ENCODE measurements around the gene EVA1C. TPM values are rescaled to one million over a fixed set of nuclear protein-coding genes. Genes with fewer than 3 reads are reported as not detected.

The EVA1C gene
- total RNA-seq, 2 experiments from 2014 or later: 3.0 to 3.5 TPM

DNA sequence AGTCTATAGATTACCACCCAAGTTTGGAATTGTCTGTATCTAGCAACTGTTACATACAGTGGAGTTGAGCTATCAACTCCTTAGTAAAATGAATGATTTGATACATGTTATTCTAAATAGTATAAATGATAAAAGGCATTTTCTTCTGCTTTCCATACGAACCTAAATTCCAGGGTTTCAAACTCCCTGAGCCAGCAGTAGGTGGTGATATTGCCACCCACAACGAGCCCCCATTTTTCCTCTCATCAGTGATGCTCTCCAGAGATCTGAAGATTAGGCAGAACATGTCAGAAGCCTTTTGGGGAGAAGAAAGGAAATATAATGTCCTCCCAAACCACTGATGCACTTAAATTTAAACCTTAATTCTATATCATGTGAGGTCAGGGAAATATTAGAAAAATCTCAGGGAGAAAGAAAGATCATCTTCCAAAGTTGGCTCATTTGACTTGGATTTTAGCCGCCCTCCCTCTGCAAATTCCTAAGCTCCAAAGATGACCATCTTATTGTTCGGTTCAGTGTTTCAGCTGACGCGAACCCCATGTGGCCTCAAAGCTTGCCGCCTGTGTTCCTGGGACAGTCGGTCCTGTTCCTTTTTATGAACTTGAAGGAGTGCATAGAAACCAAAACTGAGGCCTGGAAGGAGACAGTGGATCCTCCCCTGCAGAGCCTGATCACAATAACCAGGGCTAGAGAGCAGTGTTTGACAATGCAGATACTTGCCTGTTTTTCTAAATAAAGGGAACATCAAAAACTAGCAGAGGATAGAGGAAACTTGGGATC is 2.3 kb downstream of the EVA1C start:
- Mint-ChIP-seq H3K27me3 (ENCODE audit: low read depth) (no peaks in the 10 kb centered on the region), H3K4me1 (ENCODE audit: low read depth) (peaks cover 22% of the 10 kb centered on the region), H3K4me3 (no peak overlapping the region), H3K27ac (no peak overlapping the region), H3K9me3 (ENCODE audit: insufficient read depth) (no peaks in the 10 kb centered on the region), H3K36me3 (ENCODE audit: low read depth) (no peaks in the 10 kb centered on the region)
- ATAC-seq (no peak), DNase-seq (no peak)
- CTCF ChIA-PET: interaction anchor here (0.8 to 1.5 kb wide), 4 partner anchors 11 to 186 kb away, joined by 3 to 7 read pairs (median 4); no protein-coding TSS in a partner anchor
- POLR2A ChIA-PET: interaction anchor here (0.9 kb wide), 1 partner anchor 154 kb away, joined by 3 read pairs; no protein-coding TSS in a partner anchor

DNA sequence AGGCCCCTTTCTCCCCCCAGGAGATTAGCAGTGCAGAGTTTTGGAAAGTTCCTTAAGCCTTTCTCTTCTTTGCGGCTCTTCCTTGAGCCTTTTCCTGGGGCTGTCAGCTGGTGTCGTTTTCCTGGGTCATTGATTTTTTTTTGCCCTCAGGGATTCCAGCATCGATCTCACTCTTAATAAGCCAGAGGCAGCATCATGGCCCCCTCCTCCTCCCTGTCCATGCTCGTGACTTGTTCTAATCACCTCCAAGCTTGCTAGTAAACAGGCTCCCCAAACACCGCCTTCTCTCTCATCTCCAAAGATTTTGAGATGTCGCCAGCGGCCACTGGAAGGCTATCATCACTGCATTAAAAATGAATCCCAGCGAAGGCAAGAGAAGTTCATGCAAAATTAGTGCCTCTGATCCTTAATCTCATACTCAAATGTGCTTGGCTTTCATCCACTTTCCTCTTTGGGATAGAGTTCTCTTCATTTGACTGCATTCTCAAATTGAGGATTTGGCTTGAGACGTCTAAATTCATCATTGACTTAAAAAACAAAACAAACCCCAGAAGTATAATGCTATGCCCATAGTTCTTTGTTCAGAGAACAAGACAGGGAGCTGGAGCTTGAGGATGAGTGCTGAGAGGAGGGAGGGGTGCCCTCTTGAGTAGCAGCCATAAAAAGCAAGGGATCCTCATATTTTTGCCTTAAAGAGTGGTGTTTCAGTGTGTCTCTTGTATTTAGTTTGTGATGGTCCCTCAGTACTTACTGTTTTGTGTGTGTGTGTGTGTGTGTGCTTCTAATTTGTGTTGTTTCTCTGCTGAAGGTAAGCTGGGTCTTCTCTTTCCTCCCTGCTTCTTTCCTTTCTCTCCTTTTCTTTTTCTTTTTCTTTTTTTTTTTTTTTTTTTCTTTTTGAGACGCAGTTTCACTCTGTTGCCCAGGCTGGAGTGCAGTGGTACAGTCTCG is 3.2 kb downstream of the EVA1C start:
- H3K36me3 Mint-ChIP-seq (ENCODE audit: low read depth): no peaks in the 10 kb centered on the region

DNA sequence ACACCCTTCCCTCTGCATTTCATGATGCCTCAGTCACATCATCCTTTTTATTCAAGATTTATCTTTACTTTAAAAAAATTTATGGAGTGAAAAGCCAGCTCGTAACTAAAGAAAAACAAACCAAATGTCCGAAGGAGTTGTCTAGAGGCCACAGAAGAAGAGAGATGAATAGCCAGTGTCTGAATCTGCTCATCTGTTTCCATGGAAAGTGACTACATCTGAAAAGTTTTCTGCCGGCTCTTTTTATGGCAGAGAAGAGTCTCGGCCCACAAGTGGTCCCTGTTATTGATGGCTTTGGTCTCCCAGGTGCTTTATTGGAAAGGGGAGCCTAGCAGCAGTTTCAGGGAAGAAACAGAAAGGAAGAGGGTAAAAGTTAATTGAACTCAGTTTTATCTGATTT is 5.6 kb downstream of the EVA1C start:
- H3K36me3 Mint-ChIP-seq (ENCODE audit: low read depth): peaks cover 2% of the 10 kb centered on the region
- ATAC-seq (no peak), DNase-seq (no peak)
- H3K9me3 Mint-ChIP-seq (ENCODE audit: insufficient read depth): no peaks in the 10 kb centered on the region
- no peaks in the 10 kb centered on the region for H3K27me3 Mint-ChIP-seq (ENCODE audit: low read depth)
- POLR2A ChIA-PET: no interaction called here
- H3K27ac Mint-ChIP-seq: no peak overlapping the region
- CTCF ChIA-PET: no interaction called here
- H3K4me3 Mint-ChIP-seq: no peak overlapping the region
- H3K4me1 Mint-ChIP-seq (ENCODE audit: low read depth): peaks cover 7% of the 10 kb centered on the region

More for the DNA sequence above, 3.2 kb downstream of the EVA1C start:
- ChIA-PET CTCF (interaction anchor here (1.0 kb wide), 1 partner anchor 12 kb away, joined by 3 read pairs; no protein-coding TSS in a partner anchor), POLR2A (no interaction called here)
- no peaks in the 10 kb centered on the region for H3K9me3 Mint-ChIP-seq (ENCODE audit: insufficient read depth)
- no peak for DNase-seq
- H3K4me3 Mint-ChIP-seq: no peak overlapping the region
- peaks cover 21% of the 10 kb centered on the region for H3K4me1 Mint-ChIP-seq (ENCODE audit: low read depth)
- H3K27ac Mint-ChIP-seq: no peak overlapping the region
- no peak for ATAC-seq
- no peaks in the 10 kb centered on the region for H3K27me3 Mint-ChIP-seq (ENCODE audit: low read depth)

DNA sequence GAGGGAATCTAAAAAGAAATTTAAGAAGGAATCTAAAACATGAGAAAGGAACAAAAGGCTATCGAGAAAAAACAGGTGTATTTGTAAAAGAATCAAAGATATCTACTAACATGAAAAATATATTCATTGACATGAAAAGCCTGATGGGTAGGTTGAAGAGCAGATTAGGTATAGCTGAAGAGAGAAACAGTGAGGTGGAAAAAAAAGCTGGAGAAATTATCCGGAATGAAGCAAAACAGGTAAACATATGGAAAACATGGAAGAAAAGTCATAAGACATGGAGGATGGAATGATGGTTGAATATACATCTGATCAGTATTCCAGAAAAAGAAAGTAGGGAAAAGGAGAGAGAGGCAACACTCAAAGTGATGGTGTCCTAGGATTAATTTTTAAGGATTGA is 9.6 kb downstream of the EVA1C start:
- Mint-ChIP-seq H3K27me3 (ENCODE audit: low read depth) (no peaks in the 10 kb centered on the region), H3K4me3 (no peak overlapping the region), H3K4me1 (ENCODE audit: low read depth) (no peaks in the 10 kb centered on the region), H3K27ac (no peak overlapping the region), H3K9me3 (ENCODE audit: insufficient read depth) (no peaks in the 10 kb centered on the region), H3K36me3 (ENCODE audit: low read depth) (peaks cover 2% of the 10 kb centered on the region)
- POLR2A ChIA-PET: no interaction called here
- ATAC-seq (no peak), DNase-seq (no peak)
- CTCF ChIA-PET: interaction anchor here (0.6 kb wide), 1 partner anchor 21 kb away, joined by 4 read pairs; no protein-coding TSS in a partner anchor

DNA sequence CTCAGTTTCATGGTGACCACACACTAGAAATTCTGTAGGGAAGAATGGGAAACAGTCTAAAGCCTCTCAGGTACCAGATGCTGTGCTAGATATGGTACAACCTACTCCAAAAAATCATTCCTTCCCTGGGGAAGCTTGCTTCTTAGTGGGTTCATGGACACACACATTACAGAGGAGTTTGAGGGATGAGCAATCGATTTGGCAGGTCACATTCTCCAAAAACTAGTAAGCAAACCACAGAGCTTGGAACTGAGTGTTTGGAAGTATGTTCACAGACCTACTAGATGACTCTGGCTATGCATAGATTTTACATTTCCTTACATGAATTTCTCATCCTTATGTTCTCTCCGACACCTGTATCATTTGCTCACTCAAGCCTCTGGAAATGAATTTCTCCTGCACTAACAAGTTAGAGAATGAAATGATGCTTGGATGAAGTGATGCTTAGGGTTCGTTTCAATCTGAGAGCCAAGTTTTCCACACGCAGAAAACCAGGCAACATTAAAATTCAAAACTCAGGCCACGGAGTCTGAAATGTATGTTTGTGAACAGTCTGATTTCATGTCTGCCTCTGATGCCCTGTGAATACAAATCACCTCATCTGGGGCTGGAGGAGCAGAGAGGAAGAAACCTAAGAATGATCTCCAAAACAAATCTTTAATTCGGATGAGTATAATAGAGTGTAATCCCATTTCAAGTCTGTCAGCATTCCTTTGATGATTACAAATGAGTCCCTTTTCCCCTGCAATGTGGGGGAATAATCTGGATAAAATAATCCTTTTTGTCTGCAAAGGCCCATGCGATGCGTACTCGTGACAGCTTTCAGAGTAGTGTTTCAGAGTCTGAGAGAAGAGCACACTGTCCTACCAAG is 11.0 kb downstream of the EVA1C start:
- ATAC-seq (no peak), DNase-seq (no peak)
- Mint-ChIP-seq H3K9me3 (ENCODE audit: insufficient read depth) (no peaks in the 10 kb centered on the region), H3K27ac (no peak overlapping the region), H3K4me3 (no peak overlapping the region), H3K36me3 (ENCODE audit: low read depth) (peaks cover 2% of the 10 kb centered on the region), H3K27me3 (ENCODE audit: low read depth) (no peaks in the 10 kb centered on the region), H3K4me1 (ENCODE audit: low read depth) (no peaks in the 10 kb centered on the region)
- ChIA-PET CTCF (no interaction called here), POLR2A (no interaction called here)

DNA sequence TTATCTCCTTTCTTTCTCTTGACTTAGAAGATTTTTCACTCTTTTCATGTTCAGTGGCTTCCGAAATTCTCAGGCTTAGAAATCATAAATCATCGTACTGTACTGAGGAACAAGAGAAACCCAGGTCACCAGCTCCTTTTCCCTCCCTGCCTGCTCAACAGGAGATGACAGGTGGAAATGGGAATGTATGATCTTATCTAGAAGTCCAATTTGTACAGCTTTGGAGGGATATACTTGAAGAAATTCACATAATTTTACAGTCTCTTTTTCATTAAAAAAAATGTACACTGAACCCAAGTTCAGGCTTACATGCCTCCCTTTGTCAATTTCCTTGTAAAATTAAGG is 11.7 kb downstream of the EVA1C start:
- H3K27ac Mint-ChIP-seq: no peak overlapping the region
- H3K36me3 Mint-ChIP-seq (ENCODE audit: low read depth): peaks cover 2% of the 10 kb centered on the region
- CTCF ChIA-PET: no interaction called here
- H3K9me3 Mint-ChIP-seq (ENCODE audit: insufficient read depth): no peaks in the 10 kb centered on the region
- no peaks in the 10 kb centered on the region for H3K27me3 Mint-ChIP-seq (ENCODE audit: low read depth)
- no peak for ATAC-seq
- POLR2A ChIA-PET: no interaction called here
- H3K4me1 Mint-ChIP-seq (ENCODE audit: low read depth): no peaks in the 10 kb centered on the region
- DNase-seq: no peak
- no peak overlapping the region for H3K4me3 Mint-ChIP-seq

DNA sequence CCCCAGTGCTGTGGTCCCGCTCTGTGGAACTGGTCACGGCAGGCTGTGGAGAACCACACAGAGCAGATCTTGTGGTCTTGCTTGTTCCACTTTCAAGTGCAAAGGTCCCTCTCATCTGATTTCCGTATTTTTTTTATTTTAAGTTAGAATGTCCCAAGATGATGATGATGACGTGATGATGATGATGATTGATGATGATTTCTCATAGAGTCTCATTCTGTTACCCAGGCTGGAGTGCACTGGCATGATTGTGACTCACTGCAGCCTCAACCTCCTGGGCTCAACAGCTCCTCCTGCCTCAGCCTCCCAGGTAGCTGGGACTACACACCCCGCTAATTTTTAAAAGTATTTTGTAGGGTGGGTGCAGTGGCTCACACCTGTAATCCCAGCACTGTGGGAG is 12.2 kb downstream of the EVA1C start:
- CTCF ChIA-PET: no interaction called here
- no peak for ATAC-seq
- no peak overlapping the region for H3K27ac Mint-ChIP-seq
- POLR2A ChIA-PET: no interaction called here
- H3K36me3 Mint-ChIP-seq (ENCODE audit: low read depth): peaks cover 2% of the 10 kb centered on the region
- H3K4me3 Mint-ChIP-seq: no peak overlapping the region
- no peak for DNase-seq
- H3K4me1 Mint-ChIP-seq (ENCODE audit: low read depth): no peaks in the 10 kb centered on the region
- no peaks in the 10 kb centered on the region for H3K9me3 Mint-ChIP-seq (ENCODE audit: insufficient read depth)
- H3K27me3 Mint-ChIP-seq (ENCODE audit: low read depth): no peaks in the 10 kb centered on the region

DNA sequence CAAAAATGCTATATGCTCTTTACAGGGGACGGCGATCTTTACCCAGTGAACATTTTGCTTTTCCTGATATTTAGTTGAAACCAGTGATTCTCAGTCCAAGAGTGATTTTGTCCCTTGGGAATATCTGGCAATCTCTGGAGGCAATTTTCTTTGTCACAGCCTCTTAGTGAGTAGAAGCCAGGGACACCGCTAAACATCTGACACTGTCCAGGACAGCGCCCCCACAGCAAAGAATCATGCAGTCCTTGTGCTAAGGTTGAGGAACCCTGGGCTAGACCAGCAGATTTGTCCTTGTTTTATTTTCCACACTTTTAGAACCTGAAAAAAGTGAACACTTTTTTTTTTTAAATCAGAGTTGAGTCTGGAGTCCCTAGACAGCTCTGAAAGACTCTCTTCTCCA is 13.1 kb downstream of the EVA1C start:
- Mint-ChIP-seq H3K27ac (no peak overlapping the region), H3K36me3 (ENCODE audit: low read depth) (peaks cover 4% of the 10 kb centered on the region), H3K9me3 (ENCODE audit: insufficient read depth) (no peaks in the 10 kb centered on the region), H3K4me3 (no peak overlapping the region), H3K27me3 (ENCODE audit: low read depth) (no peaks in the 10 kb centered on the region), H3K4me1 (ENCODE audit: low read depth) (no peaks in the 10 kb centered on the region)
- DNase-seq (no peak), ATAC-seq (no peak)
- POLR2A ChIA-PET: no interaction called here
- CTCF ChIA-PET: interaction anchor here (0.9 kb wide), 1 partner anchor 13 kb away, joined by 4 read pairs; the partner anchor contains the start of gene EVA1C

DNA sequence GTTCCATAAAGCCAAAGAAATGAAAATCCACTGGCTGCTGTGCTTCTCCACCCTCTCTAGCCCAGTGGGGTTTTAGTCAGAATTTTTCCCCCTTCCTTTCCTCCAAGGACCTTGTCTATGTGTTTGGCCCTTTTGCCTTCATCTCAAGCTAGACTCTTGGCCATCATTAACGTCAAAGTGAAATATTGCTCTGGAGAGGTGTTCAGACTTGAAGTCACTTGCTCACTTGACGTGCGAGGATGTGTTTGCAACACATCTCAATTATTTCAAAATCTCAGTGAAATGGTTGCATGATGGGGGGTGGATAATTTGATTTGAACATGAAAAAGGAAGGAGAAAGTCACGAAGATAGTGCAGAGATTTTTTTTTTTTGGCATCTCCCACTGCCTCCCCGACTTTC is 13.6 kb downstream of the EVA1C start:
- H3K27ac Mint-ChIP-seq: no peak overlapping the region
- H3K9me3 Mint-ChIP-seq (ENCODE audit: insufficient read depth): no peaks in the 10 kb centered on the region
- H3K27me3 Mint-ChIP-seq (ENCODE audit: low read depth): no peaks in the 10 kb centered on the region
- no peak overlapping the region for H3K4me3 Mint-ChIP-seq
- ChIA-PET CTCF (interaction anchor here (0.9 to 1.1 kb wide), 2 partner anchors 13 to 143 kb away, joined by 3 to 4 read pairs; partner anchors contain the start of gene EVA1C), POLR2A (no interaction called here)
- no peaks in the 10 kb centered on the region for H3K4me1 Mint-ChIP-seq (ENCODE audit: low read depth)
- peaks cover 7% of the 10 kb centered on the region for H3K36me3 Mint-ChIP-seq (ENCODE audit: low read depth)
- DNase-seq (no peak), ATAC-seq (no peak)

DNA sequence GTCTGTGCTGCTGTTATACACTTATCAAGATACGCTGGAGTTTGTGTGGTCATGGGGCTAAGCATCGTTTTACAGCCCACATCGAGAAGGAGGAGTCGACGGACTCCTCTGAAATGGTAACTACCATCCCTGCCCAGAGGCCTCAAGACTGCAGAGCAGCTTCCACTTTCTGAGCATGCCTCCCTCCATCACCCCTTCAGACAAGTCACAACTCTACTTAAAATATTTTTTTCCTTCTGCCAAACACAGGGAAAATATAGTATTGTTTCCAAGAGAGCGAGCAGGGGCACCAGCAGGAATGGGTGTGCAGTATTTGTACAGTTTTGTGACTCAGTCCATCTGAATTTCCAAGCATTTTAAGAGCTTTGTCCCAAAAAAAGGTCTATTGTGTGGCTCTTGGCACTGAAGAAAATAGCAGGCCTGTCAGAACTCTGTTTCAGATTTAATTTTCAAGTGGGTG is 14.1 kb downstream of the EVA1C start:
- Mint-ChIP-seq H3K27me3 (ENCODE audit: low read depth) (no peaks in the 10 kb centered on the region), H3K4me3 (no peak overlapping the region), H3K27ac (no peak overlapping the region), H3K4me1 (ENCODE audit: low read depth) (no peaks in the 10 kb centered on the region), H3K36me3 (ENCODE audit: low read depth) (peaks cover 8% of the 10 kb centered on the region), H3K9me3 (ENCODE audit: insufficient read depth) (no peaks in the 10 kb centered on the region)
- ChIA-PET CTCF (interaction anchor here (1.1 kb wide), 1 partner anchor 143 kb away, joined by 3 read pairs; no protein-coding TSS in a partner anchor), POLR2A (no interaction called here)
- no peak for DNase-seq
- ATAC-seq: no peak

DNA sequence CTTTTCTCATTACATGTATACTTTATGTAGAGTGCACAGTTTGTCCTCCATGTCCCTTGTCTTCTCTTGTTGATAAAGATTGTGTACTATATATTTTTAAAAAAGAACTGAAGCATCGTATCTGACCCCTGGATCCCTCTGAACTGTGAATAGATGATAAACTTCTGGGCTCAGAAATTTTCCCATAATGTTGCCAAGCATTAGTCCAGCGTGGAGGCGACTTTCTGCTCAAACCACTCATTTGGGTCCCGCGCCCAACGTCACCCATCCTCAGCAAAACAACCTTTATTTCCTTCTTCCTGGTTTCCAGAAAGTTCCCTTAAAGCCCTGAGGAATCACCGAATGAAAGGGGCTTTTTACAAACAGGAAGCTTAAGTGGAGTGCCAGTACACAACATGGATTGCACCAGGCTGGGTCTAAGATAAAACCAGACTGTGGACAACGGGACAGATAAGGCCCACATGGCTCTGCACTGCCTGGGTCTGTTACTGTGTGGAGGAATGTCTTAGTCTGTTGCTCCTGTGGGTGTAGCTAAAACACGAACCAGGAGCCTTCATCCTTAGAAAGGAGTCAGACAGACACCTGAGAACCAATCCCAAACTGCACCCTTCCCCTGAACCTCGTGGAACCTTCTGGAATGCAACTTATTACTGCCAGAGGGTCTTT is 15.6 kb downstream of the EVA1C start:
- Mint-ChIP-seq H3K27me3 (ENCODE audit: low read depth) (no peaks in the 10 kb centered on the region), H3K9me3 (ENCODE audit: insufficient read depth) (no peaks in the 10 kb centered on the region), H3K27ac (no peak overlapping the region), H3K36me3 (ENCODE audit: low read depth) (peaks cover 6% of the 10 kb centered on the region), H3K4me3 (no peak overlapping the region), H3K4me1 (ENCODE audit: low read depth) (no peaks in the 10 kb centered on the region)
- CTCF ChIA-PET: interaction anchor here (0.7 kb wide), 1 partner anchor 141 kb away, joined by 3 read pairs; no protein-coding TSS in a partner anchor
- POLR2A ChIA-PET: no interaction called here
- no peak for ATAC-seq
- no peak for DNase-seq

All from activated CD8-positive, alpha-beta T cell treated with anti-CD3 and anti-CD28 coated beads, Interleukin-2, amount 10 ng/mL, durations not matched to agents 7 days and 5 days (primary cell).